Neutrophil (primary cell): Measurements from ENCODE around the gene DCTN4.

ENCODE experiments used
- H3K27ac ChIP-seq: fragments of 200-600 bp; sonication (generic); 2 replicates; pipeline ENCODE4 v1.5.1; 2016; ENCODE audit warnings: mild to moderate bottlenecking, moderate library complexity
- H3K27me3 ChIP-seq: fragments of 200-600 bp; sonication (generic); 2 replicates; pipeline ENCODE4 v1.6.0; 2016; ENCODE audit warnings: mild to moderate bottlenecking
- H3K36me3 ChIP-seq: fragments of 200-600 bp; sonication (generic); 2 replicates; pipeline ENCODE4 v1.5.1; 2017
- H3K4me1 ChIP-seq, 2 experiments: fragments of 200-600 bp in 1 of 2; sonication (generic) in 1 of 2; 1 replicate in 1 of 2; 2 replicates in 1 of 2; pipeline versions ENCODE4 v1.5.1 to v1.6.1; 2013 to 2016; ENCODE audit warnings: low read depth in 1 of 2, low read length in 1 of 2, mild to moderate bottlenecking in 1 of 2, moderate library complexity in 1 of 2; ENCODE audit not compliant: control insufficient read depth in 1 of 2, insufficient read depth in 1 of 2
- H3K4me3 ChIP-seq, 2 experiments: fragments of 200-600 bp in 1 of 2; sonication (generic) in 1 of 2; 1 replicate in 1 of 2; 2 replicates in 1 of 2; pipeline ENCODE4 v1.5.1; 2013 to 2016; ENCODE audit warnings: low read depth in 1 of 2, low read length in 1 of 2, mild to moderate bottlenecking in 1 of 2, moderate library complexity in 1 of 2
- H3K9me3 ChIP-seq: fragments of 200-600 bp; sonication (generic); 2 replicates; pipeline ENCODE4 v1.5.1; 2016
- CTCF ChIP-seq: fragments of 200-600 bp; sonication (generic); IDR thresholded peaks from 2 replicates; pipeline ENCODE4 v1.5.1; 2016; ENCODE audit warnings: antibody characterized with exemption

Gene DCTN4

GRCh38 chr5:150777685-150778084 is 18.9 kb upstream of the DCTN4 start:
- H3K4me1 ChIP-seq, result peaks cover 44% of the 10 kb centered on the region in 2 experiments
- peak overlapping the region; percentile 75 for H3K27ac ChIP-seq
- peak overlapping the region in 1 of 2 experiments; percentile 93 for H3K4me3 ChIP-seq
- H3K9me3 ChIP-seq, result no peaks in the 10 kb centered on the region
- no peak for TF ChIP-seq CTCF
- H3K36me3 ChIP-seq, result no peaks in the 10 kb centered on the region
- no peaks in the 10 kb centered on the region for H3K27me3 ChIP-seq

DNA sequence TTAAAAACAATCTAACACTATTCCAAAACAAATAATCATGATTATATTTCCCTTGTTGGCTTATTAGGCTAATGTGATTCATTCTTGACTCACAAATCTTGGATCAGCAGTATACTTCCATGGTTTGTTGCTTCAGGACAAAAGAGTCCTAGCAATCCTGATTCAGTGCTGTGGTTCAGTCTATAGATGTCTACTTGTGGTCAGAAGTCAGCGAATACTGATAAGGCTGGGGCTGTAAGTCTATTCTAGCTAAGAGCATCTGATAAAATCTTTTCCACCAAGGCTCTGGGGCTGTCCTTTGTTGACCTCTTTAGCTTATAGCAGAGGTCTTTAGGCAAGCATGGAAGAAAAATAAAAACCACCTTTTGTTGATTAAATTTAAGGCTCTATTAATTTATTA is 15.3 kb upstream of the DCTN4 start:
- Histone ChIP-seq H3K4me1 (peaks cover 8 to 9% of the 10 kb centered on the region in 2 experiments), H3K27ac (no peak overlapping the region), H3K4me3 (no peak overlapping the region), H3K36me3 (no peaks in the 10 kb centered on the region), H3K9me3 (no peaks in the 10 kb centered on the region), H3K27me3 (no peaks in the 10 kb centered on the region)
- TF ChIP-seq CTCF, result no peak

- no peak for TF ChIP-seq CTCF
- no peak overlapping the region for H3K4me3 ChIP-seq
- H3K36me3 ChIP-seq, result no peaks in the 10 kb centered on the region
- no peaks in the 10 kb centered on the region for H3K27me3 ChIP-seq
- H3K27ac ChIP-seq, result no peak overlapping the region
- H3K9me3 ChIP-seq, result no peaks in the 10 kb centered on the region
- H3K4me1 ChIP-seq, result peaks cover under 1 to 1% of the 10 kb centered on the region in 2 experiments
Observed at GRCh38 chr5:150771034-150771795, 12.4 kb upstream of the DCTN4 start.

DNA sequence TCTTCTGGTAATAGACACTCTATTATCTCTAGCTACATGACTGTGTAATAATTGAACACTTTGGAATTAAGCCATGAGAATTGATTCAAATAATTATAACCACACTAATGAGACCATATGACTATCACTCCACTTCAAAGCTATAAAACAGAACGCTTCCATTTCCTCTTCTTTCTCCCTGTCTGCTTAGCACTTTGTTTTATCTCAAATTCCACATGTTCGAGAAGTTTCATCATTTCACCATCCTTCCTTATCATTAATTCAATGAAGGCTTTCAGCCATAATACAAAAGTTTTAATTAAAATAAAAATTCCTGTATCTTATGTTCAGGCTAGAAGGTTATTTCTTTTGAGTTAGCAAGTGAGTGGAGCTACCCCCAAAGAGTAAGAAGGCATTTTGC is 7.4 kb upstream of the DCTN4 start:
- Histone ChIP-seq H3K27me3 (no peaks in the 10 kb centered on the region), H3K4me1 (peaks cover 49 to 50% of the 10 kb centered on the region in 2 experiments), H3K4me3 (no peak overlapping the region), H3K27ac (peak overlapping the region; percentile 91), H3K36me3 (no peaks in the 10 kb centered on the region), H3K9me3 (no peaks in the 10 kb centered on the region)
- no peak for TF ChIP-seq CTCF

DNA sequence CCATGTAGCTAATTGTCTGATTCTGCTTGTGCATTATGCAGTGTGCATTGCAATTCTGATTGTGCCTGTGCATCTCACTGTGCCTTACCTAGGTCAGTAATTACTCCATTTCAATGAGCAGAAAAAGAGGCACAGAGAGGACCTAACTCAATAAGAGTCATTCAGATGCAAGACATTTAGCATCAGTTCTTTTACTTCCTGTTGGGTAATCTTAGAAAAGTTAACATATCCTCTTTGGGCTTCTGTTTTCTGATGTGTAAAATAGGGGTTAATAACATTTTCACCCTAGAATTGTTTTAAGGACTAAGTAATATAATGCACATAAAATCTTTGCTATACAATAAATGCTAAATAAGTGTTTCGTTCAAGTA is 7.0 kb upstream of the DCTN4 start:
- H3K27me3 ChIP-seq, result no peaks in the 10 kb centered on the region
- H3K27ac ChIP-seq, result peak overlapping the region; percentile 91
- no peak for TF ChIP-seq CTCF
- peaks cover 49 to 50% of the 10 kb centered on the region in 2 experiments for H3K4me1 ChIP-seq
- no peaks in the 10 kb centered on the region for H3K36me3 ChIP-seq
- H3K9me3 ChIP-seq, result no peaks in the 10 kb centered on the region
- H3K4me3 ChIP-seq, result no peak overlapping the region
